ENCODE data around the gene MLH3.

Gene MLH3

DNA sequence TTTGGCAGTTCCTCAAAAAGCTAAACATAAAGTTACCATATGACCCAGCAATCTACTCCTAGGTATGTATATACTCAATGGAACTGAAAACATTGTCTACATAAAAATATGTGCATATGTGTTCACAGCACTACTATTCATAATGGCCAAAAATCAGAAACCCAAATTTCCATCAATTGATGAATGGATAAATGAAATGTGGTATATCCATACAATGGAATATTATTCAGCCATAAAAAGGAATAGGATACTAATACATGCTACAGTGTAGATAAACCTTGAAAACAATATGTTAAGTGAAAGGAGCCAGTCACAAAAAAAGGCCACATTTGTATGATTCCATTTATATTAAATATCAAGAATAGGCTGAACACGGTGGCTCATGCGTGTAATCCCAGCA is 9.2 kb upstream of the MLH3 start:
- DNase-seq (ENCODE audit: extremely low read depth, low read depth): no peak
- TF ChIP-seq, protein P1, sequence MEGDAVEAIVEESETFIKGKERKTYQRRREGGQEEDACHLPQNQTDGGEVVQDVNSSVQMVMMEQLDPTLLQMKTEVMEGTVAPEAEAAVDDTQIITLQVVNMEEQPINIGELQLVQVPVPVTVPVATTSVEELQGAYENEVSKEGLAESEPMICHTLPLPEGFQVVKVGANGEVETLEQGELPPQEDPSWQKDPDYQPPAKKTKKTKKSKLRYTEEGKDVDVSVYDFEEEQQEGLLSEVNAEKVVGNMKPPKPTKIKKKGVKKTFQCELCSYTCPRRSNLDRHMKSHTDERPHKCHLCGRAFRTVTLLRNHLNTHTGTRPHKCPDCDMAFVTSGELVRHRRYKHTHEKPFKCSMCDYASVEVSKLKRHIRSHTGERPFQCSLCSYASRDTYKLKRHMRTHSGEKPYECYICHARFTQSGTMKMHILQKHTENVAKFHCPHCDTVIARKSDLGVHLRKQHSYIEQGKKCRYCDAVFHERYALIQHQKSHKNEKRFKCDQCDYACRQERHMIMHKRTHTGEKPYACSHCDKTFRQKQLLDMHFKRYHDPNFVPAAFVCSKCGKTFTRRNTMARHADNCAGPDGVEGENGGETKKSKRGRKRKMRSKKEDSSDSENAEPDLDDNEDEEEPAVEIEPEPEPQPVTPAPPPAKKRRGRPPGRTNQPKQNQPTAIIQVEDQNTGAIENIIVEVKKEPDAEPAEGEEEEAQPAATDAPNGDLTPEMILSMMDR (IDR thresholded peaks at IDR 0.05; ENCODE audit: low read depth, low read length, missing control alignments): no peak
- no peak overlapping the region for H3K4me3 ChIP-seq (replicated peaks; ENCODE audit: low read depth, low read length)

DNA sequence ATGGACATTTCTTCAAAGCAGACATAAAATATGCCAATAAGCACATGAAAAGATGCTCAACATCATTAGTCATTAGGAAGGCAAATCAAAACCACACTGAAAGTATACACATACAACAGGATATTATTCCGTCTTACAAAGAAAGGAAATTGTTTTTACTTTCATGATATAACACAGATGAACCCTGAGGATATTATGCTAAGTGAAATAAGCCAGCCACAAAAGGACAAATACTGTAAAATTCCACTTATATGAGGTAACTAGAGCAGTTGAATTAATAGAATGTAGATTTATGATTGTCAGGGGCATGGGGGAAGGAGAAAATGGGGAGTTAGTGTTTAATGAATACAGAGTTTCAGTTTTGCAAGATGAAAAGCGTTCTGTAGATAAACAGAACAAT is 8.4 kb upstream of the MLH3 start:
- TF ChIP-seq, protein P1 (IDR thresholded peaks at IDR 0.05; ENCODE audit: low read depth, low read length, missing control alignments): no peak
- DNase-seq (ENCODE audit: extremely low read depth, low read depth): no peak
- H3K4me3 ChIP-seq (replicated peaks; ENCODE audit: low read depth, low read length): no peak overlapping the region

DNA sequence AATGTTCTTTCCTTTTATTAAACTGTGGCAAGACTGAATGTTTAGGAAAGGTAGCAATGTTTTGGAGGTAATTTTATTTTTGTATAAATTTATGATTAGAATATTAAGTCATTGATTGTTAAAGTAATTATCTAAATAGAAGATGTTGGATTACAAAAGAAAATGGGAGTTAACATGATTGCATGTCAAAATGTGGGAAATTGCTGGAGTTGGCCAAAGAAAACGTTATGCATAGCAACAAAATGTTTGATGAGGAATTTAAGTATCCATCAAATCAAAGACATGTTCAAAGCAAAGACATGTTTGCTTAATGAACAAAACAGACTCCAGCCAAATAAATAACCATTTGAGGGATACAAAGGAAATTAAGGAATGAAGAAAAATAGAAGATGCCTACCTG is 3.2 kb upstream of the MLH3 start:
- TF ChIP-seq, protein P1 (IDR thresholded peaks at IDR 0.05; ENCODE audit: low read depth, low read length, missing control alignments): no peak
- no peak overlapping the region for H3K4me3 ChIP-seq (replicated peaks; ENCODE audit: low read depth, low read length)

DNA sequence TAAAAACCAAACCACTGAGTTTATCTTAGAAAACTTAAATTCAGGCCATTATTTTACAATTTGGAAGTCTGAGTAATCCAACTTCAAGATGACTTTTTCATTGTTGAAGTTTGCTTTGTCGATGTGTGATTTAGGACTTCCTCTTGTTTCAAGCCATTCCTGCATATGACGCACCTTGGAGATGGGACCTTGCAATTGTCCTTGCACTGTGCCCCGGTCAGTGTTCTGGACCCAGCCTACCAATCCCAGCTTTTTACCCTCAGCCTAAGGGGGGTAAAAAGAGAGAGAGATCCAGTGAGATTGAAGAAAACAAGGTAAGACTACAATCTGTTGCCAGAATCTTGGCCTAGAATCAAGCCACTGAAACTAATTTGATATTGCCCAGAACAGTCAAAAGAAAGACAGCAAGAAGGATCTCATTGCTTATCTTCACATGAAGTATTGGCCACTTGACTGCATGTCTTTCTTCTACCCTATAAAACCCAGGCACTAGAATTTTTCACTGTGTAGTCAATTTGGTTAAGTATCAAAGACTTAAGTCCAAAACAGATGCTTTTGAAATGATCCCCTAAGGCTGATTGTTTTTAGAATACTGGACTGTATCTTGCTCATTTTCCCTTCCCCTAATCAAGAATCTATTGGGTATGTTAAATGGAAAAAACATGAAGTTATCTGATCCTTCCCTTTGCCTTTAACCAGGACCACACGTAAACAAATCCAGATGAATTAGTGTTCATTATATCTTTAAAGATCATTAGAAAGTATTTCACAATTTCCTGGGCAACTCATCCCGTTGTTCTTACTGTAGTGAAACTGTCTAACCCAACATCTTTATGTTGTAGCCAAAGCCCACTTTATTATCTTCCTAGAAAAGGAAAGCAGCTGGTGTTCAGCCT is 2.4 kb upstream of the MLH3 start:
- no peak for DNase-seq (ENCODE audit: extremely low read depth, low read depth)
- H3K4me3 ChIP-seq (replicated peaks; ENCODE audit: low read depth, low read length): no peak overlapping the region
- TF ChIP-seq, protein P1 (IDR thresholded peaks at IDR 0.05; ENCODE audit: low read depth, low read length, missing control alignments): no peak

More for the DNA sequence above, 3.2 kb upstream of the MLH3 start:
- no peak for DNase-seq (ENCODE audit: extremely low read depth, low read depth)

DNA sequence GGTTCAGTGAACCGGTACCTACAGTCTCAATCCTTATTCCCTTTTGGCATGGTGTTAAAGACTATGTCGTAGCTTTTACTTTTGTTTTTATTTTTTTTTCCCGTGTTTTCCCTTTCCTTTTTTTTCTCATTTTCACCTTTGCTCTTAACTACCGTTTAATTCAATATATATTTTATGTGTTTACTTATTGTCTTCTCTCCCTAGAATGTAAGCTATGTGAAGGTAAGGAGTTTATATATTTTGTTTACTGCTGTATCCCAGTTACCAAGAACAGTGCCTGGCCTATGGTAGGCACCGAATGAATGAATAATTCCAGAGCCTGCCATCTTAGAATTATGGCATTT is 261 bp upstream of the MLH3 start:
- DNase-seq (ENCODE audit: extremely low read depth, low read depth): no peak
- TF ChIP-seq, protein P1 (IDR thresholded peaks at IDR 0.05; ENCODE audit: low read depth, low read length, missing control alignments): no peak
- peak overlapping the region; percentile 47 for H3K4me3 ChIP-seq (replicated peaks; ENCODE audit: low read depth, low read length)

DNA sequence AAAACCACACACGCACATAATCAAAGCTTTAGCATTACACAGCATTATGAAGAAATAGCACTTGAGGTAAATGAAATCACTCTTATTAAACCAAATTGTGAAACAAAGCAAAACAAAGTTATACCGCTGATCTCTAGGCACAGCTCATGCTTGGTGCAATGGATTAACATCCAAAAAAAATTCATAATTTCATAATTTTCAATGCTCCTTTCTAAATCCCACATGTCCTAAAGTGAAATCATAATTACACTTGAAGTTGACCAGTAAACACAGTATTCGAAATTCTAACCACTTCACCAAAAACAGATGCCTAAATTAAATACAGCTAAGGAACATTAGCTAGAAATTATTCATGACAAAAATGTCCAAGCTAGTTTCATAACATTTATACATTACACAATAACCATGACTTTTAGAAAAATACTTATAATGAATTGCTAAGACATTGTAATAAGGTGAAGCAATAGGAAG is 1.5 kb downstream of the MLH3 start:
- H3K4me3 ChIP-seq (replicated peaks; ENCODE audit: low read depth, low read length): no peak overlapping the region
- TF ChIP-seq, protein P1 (IDR thresholded peaks at IDR 0.05; ENCODE audit: low read depth, low read length, missing control alignments): no peak
- DNase-seq (ENCODE audit: extremely low read depth, low read depth): no peak
